GM12892 (cell line): ENCODE results near the gene ADRA2C.

Experiments
- DNase-seq: peaks from one replicate; pipeline ENCODE4 v3.0.0; 2011; ENCODE audit not compliant: insufficient read length
- FAIRE-seq: peaks from 2 replicates; lab custom pipeline; 2011; peaks lifted over from hg19 to GRCh38; lab: Jason Lieb, UNC
- POLR2A ChIP-seq: IDR thresholded peaks from 2 replicates; pipeline ENCODE4 v1.6.1; 2011; ENCODE audit warnings: low read depth, low read length, control low read depth
- POLR2AphosphoS5 ChIP-seq: IDR thresholded peaks from 2 replicates; pipeline ENCODE4 v1.6.1; 2011; ENCODE audit warnings: low read depth, low read length, control low read depth
- TAF1 ChIP-seq: IDR thresholded peaks from 2 replicates; pipeline ENCODE4 v1.6.1; 2011; ENCODE audit warnings: low read depth, mild to moderate bottlenecking, control low read depth, low read length, borderline replicate concordance

Gene ADRA2C

GRCh38 chr4:3816983-3817960 is 51.1 kb downstream of the ADRA2C start:
- DNase-seq (no peak), FAIRE-seq (no peak)
- TF ChIP-seq TAF1 (no peak), POLR2A (no peak), POLR2AphosphoS5 (no peak)
